ENCODE results near the gene COG3.

Gene COG3

DNA sequence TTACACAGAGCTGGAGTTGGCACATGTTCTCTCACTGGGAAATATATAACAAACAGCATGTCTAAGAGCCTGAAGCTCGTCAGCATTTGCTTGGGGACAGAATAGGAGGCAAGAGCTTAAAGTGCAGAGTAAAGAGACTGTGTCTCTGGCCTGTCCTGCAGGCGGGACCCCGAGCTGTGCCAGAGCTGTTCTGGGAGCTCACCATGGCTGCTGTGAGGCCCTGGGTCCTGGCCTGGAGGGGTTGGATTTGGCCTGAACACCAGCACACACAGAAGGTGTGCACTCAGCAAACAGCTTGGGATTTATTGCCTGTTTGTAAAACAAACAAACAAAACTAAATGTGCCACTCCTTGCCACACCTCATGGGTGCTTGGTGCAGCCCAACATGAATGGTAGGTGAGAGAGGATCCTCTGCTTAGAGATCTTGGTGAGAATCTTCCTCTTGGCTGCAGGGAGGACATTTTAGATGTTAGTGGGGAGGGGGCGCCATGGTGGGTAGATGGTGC, 89.9 kb downstream of the COG3 start:
- no peak for DNase-seq

DNA sequence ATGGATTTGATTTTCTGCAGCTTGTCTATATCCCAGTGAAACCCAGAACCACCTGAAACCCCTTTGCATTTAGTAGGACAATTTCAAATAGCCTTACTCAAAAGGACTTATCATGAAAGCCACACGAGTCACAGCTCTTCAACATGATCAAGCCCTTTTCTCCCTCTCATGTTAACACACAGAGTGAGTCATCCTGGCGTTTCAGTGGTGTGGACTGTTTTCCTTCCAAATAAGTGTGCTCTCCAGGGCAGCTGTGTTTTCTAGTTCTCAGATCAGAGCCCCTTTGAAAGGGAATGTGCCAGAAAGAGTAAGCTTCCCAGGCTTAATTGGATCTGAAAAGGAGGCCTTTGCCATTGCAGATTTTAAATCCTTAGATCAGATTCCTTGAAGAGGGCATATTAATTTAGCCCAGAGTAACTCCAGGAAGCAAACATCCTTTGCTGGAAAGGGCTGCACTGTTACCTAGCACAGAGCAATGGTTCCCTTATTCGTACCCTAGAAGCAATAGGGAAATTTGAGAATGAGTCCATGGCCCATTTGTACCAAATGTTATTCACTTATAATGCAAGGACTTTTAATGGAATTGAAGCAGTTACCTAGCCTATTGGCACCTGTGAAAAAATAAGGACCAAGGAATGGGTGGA, 99.5 kb downstream of the COG3 start:
- DNase-seq, result no peak

DNA sequence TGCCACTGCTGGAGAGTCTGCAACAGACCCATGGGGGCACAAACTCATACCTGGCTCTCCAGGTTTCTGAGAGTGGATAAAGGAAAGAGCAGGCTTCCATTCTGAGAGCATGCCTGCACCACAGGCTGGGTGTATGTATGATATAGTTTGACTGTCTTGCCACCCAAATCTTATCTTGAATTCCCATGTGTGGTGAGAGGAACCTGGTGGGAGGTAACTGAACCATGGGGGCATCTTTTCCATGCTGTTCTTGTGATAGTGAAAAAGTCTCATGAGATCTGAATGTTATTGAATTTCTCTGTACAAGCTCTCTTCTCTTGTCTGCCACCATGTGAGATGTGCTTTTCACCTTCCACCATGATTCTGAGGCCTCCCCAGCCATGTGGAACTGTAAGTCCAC, 100.6 kb downstream of the COG3 start:
- no peak for DNase-seq

DNA sequence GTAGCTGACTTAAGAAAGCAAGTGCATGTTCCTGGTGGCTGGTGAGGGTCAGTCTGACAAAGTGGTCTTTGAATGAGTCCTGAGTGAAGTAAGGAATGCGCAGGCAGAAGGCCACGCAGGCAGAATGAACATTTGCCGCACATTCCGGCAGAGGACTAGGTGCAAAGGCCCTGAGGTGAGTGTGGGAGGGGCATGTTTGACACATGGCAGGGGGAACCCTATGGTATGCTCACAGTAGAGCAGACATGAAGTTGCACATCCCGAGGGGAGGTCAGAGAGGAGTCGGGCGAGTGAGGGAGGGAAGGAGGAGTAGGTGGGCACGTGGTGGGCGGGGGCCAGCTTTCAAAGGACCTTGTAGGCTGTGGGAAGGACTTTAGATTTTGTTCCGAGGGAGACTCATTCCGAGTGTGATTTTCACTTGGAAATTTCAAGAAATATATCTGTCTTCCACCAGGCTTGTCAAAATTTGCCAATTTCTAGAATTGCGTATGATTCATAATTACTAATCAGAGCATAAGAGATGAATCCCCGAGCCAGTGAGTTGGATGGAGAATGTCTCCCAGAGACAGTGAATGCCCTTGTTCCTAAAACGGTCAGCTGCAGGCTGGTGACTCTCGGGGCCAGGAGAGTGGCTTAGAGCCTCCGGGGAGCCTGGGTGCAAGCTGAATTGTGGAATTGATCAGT, 110.5 kb downstream of the COG3 start:
- no peak for DNase-seq

DNA sequence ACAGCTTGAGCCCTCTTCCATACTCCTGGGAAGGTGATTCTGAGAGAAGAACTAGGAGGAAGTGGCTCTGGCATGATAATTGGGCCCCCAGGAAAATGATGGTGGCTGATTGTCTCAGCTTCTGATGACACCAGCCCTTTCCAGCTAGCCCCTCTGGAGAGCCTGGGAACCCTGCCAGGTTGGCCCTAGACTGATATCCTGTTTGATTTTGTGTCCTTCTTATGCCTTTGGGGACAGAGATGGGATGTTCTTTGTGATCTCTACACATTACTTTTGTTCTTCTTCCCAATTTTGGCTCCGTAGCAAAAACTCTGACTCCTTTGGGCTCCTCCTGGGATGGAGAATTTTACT, 111.1 kb downstream of the COG3 start:
- no peak for DNase-seq

DNA sequence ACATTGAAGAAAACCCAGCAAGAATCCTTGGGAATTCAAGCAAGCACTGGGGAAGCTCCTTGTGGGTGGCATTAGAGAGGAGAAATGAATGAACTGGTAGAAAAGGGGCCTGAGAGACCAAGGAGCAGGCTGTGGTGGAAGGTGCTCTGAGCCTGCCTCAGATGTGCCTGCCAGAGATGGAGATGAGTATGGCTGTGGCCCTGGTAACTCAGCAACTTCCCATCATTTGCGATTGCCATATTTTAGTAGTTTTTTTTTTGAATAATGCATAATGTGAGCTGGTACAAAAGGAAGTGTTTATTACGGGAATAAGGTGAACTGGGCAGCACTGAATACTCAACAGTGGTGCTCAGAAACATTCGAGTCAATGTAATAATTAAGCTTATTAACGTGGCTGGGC, 111.7 kb downstream of the COG3 start:
- no peak for DNase-seq

DNA sequence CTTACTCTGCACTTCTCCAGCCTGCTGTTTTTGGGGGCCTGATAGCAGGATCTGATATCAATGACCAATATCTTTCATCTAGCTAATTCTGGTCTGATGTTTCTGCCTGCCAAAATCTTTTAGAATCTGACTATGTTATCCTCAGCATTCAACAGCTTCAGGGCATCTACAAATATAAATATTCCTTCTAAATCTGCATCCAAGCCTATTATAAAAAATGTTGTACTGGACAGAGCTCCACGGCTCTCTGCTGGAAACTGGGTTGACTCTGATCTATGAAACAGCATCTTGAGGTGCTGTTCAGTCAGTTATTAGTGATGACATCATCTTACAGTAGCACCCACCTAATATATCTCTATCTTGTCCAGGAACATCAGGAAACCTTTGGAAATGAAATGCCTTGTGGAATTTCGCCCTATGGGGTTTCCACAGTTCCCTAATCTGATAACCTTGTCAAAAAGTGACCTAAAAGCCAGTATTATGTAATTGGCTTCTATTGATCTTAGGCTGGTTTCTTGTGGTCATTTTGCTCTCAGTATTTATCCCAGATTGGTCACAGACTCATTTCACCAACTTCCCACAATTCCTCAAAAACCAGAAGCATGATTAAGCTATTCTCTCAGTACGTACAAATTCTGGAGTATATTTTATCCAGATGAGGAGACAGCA, 117.8 kb downstream of the COG3 start:
- no peak for DNase-seq

DNA sequence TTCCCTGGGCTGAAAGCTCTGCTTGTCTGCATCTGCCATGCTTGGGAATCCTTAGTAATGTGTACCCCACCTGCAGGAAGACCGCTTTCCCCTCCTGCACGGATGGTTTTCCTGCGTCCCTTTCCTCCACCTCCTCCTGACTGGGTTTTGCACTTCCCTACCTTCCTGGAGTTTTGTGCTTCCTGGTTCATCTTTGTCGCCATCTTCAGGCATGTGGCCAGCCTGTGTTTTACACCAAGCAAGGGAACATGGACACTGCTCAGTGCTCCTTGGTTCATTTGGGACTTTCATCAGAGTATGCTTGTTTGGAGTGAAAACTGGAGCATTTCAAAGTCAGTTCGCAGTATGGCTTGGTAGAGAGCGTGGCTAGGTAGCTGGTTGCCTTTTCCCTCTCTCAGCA, 120.1 kb downstream of the COG3 start:
- no peak for DNase-seq
